Upper lobe of right lung (tissue), 1 donor: Measurements from ENCODE around the gene GPM6B. TPM values are rescaled to one million over a fixed set of nuclear protein-coding genes. Genes with fewer than 3 reads are reported as not detected.

Source experiments
- ATAC-seq: fragments of 200-7000 bp; cut with Tn5 transposase; one replicate; pipeline ENCODE4 v1.9.1; 2020; ENCODE audit warnings: mild to moderate bottlenecking, moderate library complexity
- DNase-seq: peaks from one replicate; pipeline ENCODE4 v3.0.0-alpha.2; 2020
- H3K27ac ChIP-seq: fragments of 200-600 bp; one replicate; pipeline ENCODE4 v1.8.0; 2022
- H3K27me3 ChIP-seq: fragments of 200-600 bp; one replicate; pipeline ENCODE4 v1.8.0; 2022; ENCODE audit warnings: mild to moderate bottlenecking
- H3K36me3 ChIP-seq: fragments of 200-600 bp; one replicate; pipeline ENCODE4 v1.8.0; 2022
- H3K4me1 ChIP-seq: fragments of 200-600 bp; one replicate; pipeline ENCODE4 v1.8.0; 2022
- H3K4me3 ChIP-seq: fragments of 200-600 bp; one replicate; pipeline ENCODE4 v1.8.0; 2022; ENCODE audit warnings: mild to moderate bottlenecking
- H3K9me3 ChIP-seq: fragments of 200-600 bp; one replicate; pipeline ENCODE4 v1.8.0; 2022
- CTCF ChIP-seq: fragments of 200-600 bp; IDR thresholded peaks from one replicate; pipeline ENCODE4 v1.8.0; 2022; ENCODE audit warnings: antibody characterized with exemption
- intact Hi-C: fragments of 100-400 bp; cut with DNase I; formaldehyde crosslinking; loops from one replicate; pipeline ENCODE4 v1.11.0; 2022
- total RNA-seq: library from RNA; stranded (reverse); fragmentation: NEBNext Ultra II Directional; extraction: Animal tissue kit (Norgen Biotek cat#: 25700); gene quantifications from one replicate; pipeline ENCODE4 v1.2.1, GENCODE V29; 2021
- donor health status: DM: no; HTN: yes; CAD: no; lungs with severe emphysema.

The GPM6B gene
- total RNA-seq, 1 donor from 2014 or later = 37.1 TPM

- ATAC-seq (no peak), DNase-seq (no peak)
- H3K27me3 ChIP-seq = no peaks in the 10 kb centered on the region
- H3K36me3 ChIP-seq = peaks cover 12% of the 10 kb centered on the region
- no peaks in the 10 kb centered on the region for H3K4me1 ChIP-seq
- TF ChIP-seq CTCF = no peak
- H3K9me3 ChIP-seq = no peaks in the 10 kb centered on the region
- intact Hi-C loops = no loop called here
- H3K27ac ChIP-seq = no peak overlapping the region
- H3K4me3 ChIP-seq = no peak overlapping the region
These were observed 60.5 kb downstream of the GPM6B start for GRCh38 chrX:13756381-13756780.

- Histone ChIP-seq H3K27ac (no peak overlapping the region), H3K27me3 (no peaks in the 10 kb centered on the region), H3K9me3 (no peaks in the 10 kb centered on the region), H3K4me3 (no peak overlapping the region), H3K4me1 (no peaks in the 10 kb centered on the region), H3K36me3 (peaks cover 12% of the 10 kb centered on the region)
- no peak for TF ChIP-seq CTCF
- DNase-seq = no peak
- ATAC-seq = no peak
- intact Hi-C loops = no loop called here
These were observed 61.6 kb downstream of the GPM6B start for GRCh38 chrX:13755254-13755653.

DNA sequence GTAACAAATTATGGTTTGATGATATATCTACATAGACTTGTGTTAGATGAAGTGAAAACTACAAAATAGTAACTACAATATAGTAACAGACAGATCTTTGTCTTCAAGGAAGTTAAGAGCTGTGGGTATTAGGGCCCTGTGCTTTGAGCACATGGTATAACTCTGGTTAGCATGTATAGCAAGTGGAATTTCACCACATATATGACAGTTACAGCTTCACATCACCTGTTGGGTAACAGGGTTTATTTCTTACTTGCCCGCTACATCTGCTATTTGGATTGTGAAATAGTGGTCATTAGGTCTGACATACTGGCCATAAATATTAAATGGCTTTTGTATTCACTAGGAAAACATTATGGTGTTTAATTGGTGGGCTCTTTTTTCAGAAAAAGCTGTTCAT is 62.1 kb downstream of the GPM6B start:
- ATAC-seq (no peak), DNase-seq (no peak)
- Histone ChIP-seq H3K4me1 (no peaks in the 10 kb centered on the region), H3K36me3 (peaks cover 12% of the 10 kb centered on the region), H3K27ac (no peak overlapping the region), H3K4me3 (no peak overlapping the region), H3K27me3 (no peaks in the 10 kb centered on the region), H3K9me3 (no peaks in the 10 kb centered on the region)
- intact Hi-C loops = no loop called here
- no peak for TF ChIP-seq CTCF

GRCh38 chrX:13752646-13753045 is 64.2 kb downstream of the GPM6B start:
- TF ChIP-seq CTCF = no peak
- H3K36me3 ChIP-seq = peaks cover 2% of the 10 kb centered on the region
- H3K9me3 ChIP-seq = no peaks in the 10 kb centered on the region
- no peak for ATAC-seq
- DNase-seq = no peak
- intact Hi-C loops = no loop called here
- H3K4me1 ChIP-seq = no peaks in the 10 kb centered on the region
- no peak overlapping the region for H3K4me3 ChIP-seq
- no peak overlapping the region for H3K27ac ChIP-seq
- no peaks in the 10 kb centered on the region for H3K27me3 ChIP-seq

DNA sequence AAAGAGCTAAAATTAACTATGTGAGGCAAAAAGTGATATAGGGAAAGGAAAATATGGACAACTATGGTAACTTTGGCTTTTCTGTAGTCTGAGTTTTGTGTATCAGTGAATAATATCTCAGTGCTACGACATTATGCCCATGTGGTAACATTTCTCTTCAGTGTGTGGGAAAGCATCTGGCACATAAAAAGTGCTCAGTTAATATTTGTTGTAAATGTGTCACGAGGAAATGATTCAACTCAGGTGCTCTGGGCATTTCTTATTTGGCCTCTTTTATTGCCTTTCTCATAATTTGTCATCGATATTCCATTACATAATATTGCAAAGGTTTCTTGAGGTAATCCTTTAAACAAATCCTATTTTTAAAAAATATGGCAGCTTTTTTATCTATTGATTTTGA is 64.8 kb downstream of the GPM6B start:
- no peaks in the 10 kb centered on the region for H3K9me3 ChIP-seq
- no peaks in the 10 kb centered on the region for H3K4me1 ChIP-seq
- intact Hi-C loops = no loop called here
- DNase-seq (no peak), ATAC-seq (no peak)
- TF ChIP-seq CTCF = no peak
- no peaks in the 10 kb centered on the region for H3K27me3 ChIP-seq
- no peaks in the 10 kb centered on the region for H3K36me3 ChIP-seq
- H3K27ac ChIP-seq = no peak overlapping the region
- no peak overlapping the region for H3K4me3 ChIP-seq

- Histone ChIP-seq H3K4me3 (no peak overlapping the region), H3K36me3 (peaks cover 9% of the 10 kb centered on the region), H3K27me3 (no peaks in the 10 kb centered on the region), H3K9me3 (no peaks in the 10 kb centered on the region), H3K4me1 (no peaks in the 10 kb centered on the region), H3K27ac (no peak overlapping the region)
- DNase-seq = no peak
- TF ChIP-seq CTCF = no peak
- intact Hi-C loops = no loop called here
- ATAC-seq = no peak
These were observed 66.1 kb downstream of the GPM6B start for GRCh38 chrX:13750812-13751211.
